Stimulated activated CD4-positive, alpha-beta T cell treated with anti-CD3 and anti-CD28 coated beads, Interleukin-15, amount 100 ng/mL, for 1 hour (primary cell): ENCODE results near the gene ADGRA1.

Source experiments
- DNase-seq, 2 donors: peaks; one replicate each; pipeline ENCODE4 v3.0.0-alpha.2; 2020; ENCODE audit warnings: low read depth in 1 of 2, low spot score in 1 of 2

Gene ADGRA1

DNA sequence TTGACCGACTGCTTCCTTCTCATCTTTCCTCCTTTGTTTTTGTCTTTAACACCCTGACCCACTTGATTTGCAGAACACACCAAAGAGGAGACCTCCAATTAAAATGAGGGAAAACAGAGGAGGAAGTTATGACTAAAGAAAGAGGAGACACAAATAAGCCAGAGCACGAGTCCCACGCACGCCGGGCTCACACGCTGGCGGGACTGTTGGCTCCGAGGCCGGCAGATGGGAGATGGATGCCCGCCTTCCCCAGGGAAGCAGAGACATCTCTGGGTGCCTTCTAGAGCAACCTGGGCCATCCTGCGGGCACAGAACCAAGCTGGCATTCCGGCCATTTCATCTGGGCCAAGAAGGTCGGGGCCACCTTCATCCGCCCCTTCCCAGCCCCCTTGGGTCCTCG lies 5.6 kb downstream of the ADGRA1 start:
- no peak for DNase-seq

DNA sequence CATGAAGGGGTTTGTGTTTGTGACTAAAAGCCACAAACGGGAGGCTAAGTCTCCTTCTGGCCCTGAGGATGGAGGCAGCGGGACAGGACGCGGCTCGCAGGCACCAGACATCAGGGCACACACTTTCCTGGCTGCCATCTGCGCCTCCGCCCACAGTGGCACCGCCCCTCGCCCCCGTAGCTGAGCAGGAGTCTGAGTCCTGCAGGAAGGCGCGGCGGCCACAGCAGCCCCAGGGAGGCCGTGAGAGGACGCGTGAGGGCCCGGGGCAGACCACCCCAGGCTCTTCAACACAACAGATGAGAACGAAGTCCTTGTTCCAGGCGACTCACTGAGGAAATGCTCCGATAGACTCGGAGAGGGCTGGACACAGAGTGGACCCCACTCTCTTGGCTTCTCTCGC lies 6.6 kb downstream of the ADGRA1 start:
- DNase-seq: no peak

DNA sequence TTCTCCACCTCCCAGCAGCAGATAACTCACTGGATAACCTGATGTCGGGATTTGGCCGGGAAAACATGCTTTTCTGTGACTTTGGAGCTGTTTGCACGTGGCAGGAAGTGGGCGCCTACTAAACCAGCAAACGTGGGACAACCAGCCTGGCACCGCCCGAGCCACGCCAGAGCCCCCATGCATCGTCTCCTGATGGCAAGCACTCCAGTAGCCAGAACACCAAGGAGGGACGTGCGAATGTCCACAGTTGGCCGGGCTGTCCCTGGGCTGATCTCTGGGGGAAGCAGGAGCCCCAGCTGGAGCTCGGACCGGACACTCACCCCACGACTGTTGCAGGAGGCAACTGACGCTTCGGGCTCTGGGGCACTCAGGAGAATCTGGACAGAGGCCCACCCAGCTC lies 7.1 kb downstream of the ADGRA1 start:
- DNase-seq: no peak

DNA sequence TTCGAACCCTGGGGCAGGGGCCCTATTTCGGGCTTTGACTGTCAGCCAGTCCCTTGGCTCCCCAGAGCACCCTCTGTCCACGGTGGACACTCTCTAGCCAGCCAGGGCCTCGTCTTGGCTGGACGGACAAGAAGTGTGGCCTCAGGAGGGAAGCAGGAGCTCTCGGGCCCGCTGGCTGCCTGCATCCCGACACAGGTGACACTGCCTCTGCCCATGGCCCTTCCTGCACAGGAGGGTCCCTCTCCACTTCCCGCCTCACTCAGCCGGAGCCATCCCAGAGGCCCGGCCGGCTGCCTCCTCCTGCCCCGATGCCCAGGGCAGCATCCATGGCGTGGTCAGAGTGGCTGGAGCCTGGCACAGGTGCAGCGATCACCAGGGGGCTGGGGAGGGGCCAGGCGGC lies 7.9 kb downstream of the ADGRA1 start:
- no peak for DNase-seq

DNA sequence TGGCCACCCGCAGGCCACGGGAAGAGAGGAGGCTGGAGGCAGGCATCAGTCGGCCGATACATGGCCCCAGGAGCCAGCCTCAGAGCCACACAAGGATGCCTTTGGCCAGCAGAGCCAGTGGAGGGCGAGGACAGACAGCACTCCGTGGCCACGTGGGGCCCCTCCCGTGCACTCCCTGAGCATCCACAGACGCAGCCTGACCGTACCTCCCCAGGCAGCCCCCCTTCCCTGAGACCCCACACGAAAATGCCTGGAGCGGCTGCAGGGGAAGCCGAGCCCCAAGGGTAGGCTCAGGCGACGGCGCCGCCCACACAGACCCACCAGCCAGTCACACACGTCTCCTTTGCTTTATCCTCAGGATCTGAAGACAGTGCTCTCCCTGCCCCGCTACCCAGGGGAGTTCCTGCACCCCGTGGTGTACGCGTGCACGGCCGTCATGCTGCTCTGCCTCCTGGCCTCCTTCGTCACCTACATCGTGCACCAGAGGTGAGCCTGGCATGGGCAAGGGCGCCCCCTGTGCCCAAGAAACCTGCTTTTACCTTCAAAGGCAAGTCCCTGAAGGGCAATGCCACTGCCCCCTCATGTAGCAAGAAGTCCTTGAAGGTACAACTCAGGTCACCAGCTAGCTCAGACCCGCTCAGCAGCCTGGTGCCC lies 9.0 kb downstream of the ADGRA1 start:
- no peak for DNase-seq

DNA sequence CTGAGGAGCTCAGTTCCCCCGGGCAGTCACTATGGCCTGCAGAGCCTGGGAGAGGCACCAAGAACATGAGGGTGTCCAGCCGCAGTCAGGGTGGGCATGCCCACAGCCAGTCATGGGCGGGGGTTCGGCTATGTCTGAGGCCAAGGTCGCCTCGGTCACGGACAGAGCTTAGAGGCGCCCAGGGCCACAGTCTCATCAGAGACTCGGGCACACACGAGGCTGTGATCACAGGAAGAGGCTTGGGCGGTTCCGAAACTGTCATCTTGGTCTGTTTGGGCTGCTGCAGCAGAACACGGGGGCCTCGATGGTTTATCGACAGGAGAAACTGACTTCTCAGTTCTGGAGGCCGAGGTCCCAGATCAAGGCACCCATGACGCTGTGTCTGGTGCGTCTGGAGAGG lies 9.7 kb downstream of the ADGRA1 start:
- DNase-seq: no peak

DNA sequence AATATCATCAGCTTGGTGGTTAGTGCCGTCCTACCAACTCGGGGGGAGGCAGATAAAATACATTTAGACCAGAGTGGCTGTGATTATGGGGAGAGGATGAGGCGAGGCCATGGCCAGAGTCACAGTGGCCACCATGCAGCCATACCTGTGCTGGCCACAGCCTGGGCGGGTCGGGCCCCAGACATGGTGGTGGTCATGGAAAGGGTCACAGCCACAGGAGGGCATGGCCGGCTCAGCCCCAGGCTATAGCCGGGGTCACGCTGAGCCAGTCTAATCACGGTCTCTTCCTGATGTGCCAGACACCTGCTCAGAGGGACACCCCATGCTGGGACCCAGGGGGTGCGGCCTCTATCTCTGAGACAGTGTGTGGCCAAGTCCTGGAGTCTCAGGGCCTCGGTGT lies 10.2 kb downstream of the ADGRA1 start:
- no peak for DNase-seq

DNA sequence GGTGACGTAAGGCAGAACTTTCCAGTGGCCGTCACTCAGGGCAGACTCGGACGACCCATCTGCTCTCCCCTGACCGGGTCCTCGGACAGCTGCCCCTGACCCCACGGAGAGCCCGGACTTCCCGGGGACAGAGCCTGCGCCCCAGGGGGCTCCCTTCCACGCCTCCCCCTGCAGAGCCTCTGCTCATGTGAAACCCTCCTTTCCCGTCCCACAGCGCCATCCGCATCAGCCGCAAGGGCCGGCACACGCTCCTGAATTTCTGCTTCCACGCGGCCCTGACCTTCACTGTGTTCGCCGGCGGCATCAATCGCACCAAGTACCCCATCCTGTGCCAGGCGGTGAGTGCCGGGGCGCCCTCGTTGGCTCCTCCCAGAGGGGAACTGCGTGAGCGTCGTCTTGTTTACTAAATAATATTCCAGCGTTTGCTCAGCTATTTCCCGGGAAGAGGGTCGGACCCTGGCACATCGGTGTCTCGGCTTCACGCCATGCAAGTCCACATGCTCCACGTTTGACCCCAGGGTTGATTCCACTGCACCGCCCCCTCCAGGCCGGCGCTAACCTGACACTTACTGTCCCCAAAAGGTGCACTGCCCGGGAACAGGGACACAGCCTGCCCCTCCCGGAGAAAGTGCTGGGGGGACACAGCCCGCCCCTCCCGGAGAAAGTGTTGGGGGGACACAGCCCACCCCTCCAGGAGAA lies 10.9 kb downstream of the ADGRA1 start:
- DNase-seq: no peak

DNA sequence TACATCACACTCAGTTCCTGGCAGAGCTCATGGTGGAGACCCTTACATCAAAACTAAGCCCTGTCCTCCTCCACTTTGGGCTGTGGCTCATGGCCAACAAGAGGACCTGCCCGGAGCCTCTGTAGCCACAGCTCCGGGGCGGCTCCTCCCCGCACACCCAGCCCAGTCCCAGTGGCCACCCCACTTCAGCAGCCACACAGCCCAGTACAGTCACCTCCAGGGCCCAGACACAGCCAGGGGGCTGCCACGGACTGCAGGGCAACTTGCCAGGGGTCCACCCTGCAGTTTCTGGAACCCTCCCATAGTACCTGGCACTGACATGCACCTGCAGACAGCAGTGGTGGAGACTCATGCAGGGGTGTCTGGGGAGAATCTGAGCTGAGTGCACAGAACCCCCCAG lies 11.8 kb downstream of the ADGRA1 start:
- no peak for DNase-seq

DNA sequence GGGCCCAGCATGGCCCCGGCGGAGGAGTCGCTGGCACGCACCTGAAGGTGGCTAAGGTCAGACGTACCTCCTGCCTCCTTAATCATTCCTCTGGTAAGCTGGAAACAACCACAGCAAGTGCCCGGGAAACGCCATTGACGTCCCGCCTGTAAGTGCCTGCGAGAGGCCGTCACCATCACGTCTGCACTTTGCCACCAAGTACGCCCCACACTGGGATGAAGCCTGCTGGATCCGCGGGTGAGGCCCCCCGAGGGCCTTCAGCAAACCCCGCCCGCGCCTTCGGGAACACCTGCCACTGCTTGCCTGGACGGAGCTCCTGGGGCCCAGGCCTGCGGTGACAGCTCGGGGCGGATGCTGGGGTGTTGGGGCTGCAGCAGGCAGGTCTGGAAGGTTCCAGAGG lies 12.5 kb downstream of the ADGRA1 start:
- no peak for DNase-seq

DNA sequence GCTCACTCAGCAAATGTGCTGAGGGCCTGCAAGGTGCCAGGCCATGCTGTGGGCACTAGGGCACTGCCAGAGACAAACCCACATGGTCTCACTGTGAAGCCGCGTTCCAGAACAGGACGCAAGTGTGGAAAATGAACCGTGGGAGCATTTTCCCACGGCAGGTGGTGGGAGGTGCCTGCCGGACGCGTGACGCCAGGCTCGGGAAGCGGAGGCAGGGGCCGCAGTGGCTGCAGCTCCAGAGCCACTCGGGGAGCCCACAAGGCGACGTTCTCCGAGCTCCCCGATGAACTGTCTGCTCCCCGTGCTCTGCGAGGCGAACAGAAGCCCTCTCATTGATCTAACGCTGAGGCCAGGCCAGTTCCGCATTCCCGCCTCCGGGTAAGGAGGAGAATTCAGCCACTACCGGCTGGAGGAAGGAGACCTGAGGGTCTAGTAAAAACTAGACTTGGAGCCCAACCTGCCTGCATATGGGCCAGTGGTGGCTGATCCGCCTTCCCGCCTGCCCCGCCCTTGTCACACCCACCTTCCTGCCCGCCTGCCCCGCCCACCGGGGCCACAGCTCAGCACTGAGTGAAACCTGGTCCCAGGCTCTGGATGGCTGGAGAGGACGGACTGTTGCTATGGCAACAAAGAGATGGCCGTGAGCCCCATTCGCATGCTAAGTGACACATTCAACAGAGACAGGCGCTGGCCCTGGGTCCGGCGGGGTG lies 13.1 kb downstream of the ADGRA1 start:
- DNase-seq: no peak

DNA sequence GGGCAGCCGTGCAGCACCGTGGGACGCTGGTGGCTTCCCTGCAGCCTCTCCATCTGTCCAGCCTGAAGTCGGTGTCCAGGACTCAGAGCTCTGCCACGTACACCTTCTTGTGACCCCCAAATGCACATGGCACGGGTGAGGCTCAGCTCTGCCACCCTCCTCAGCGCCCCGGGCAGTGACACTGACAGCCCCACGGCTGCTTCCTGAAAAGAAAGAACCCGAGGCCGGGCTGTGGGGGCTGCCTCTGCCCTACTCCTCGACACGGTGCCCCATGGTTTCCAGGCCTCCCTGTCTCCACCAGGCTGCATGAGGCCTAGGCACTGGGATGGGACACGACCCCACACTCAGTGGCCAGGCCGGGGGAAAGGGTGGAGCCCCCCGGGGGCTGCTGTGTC lies 13.7 kb downstream of the ADGRA1 start:
- DNase-seq: no peak

DNA sequence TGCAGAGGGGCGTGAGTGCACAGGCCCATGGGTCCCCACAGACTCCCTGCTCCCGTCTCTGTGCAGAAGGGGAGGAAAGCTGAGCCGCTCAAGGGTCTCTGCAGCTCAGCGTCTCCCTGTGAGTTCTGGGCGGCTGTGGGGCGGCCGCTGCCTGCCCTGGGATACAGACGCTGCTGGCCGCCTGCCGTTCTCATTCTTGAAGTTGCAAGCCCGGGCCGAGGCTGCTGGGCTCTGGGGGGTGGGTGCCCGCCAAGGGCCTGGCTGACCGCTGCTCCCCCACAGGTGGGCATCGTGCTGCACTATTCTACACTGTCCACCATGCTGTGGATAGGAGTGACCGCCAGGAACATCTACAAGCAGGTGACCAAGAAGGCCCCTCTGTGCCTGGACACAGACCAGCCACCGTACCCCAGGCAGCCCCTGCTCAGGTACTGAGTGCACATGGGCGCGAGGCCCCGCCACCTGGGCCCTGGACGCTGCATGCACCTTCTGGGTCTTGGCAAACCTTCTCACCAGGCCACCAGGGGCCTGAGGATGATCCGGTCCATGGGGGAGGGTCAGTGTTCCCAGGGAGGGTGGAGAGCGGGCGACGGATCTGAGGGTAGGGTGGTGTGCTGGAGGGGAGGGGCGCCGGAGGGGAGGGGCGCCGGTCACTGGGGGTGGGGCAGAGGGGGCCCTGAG lies 14.8 kb downstream of the ADGRA1 start:
- no peak for DNase-seq

DNA sequence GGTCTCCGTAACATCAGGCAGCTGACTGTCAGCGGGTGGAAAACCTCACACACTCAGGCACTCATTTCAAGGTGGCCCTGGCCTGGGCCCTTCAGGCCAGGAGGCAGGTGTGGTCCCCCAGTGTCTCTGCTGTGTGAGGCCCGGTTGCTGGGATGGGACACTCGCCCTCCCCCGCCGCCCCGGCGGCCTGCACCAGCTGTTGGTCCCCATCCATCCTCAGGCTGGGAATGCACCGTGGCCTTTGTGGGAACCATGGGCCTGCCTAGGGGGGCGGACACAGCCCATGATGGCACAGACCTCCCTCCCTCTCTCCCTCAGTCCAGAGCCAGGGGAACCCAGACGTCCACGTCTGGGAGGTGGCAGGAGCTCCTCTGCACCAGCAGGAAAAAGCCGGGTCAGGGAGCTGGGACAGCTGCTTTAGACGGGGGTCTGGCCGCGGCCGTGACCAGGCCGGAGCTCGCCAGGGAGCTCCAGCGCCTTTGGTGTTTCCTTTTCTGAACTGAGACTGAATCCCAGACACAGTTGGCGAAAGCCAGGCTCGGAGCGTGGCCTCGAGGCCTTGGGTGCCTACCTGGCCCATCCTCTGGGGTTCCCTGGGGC lies 15.7 kb downstream of the ADGRA1 start:
- DNase-seq: no peak

DNA sequence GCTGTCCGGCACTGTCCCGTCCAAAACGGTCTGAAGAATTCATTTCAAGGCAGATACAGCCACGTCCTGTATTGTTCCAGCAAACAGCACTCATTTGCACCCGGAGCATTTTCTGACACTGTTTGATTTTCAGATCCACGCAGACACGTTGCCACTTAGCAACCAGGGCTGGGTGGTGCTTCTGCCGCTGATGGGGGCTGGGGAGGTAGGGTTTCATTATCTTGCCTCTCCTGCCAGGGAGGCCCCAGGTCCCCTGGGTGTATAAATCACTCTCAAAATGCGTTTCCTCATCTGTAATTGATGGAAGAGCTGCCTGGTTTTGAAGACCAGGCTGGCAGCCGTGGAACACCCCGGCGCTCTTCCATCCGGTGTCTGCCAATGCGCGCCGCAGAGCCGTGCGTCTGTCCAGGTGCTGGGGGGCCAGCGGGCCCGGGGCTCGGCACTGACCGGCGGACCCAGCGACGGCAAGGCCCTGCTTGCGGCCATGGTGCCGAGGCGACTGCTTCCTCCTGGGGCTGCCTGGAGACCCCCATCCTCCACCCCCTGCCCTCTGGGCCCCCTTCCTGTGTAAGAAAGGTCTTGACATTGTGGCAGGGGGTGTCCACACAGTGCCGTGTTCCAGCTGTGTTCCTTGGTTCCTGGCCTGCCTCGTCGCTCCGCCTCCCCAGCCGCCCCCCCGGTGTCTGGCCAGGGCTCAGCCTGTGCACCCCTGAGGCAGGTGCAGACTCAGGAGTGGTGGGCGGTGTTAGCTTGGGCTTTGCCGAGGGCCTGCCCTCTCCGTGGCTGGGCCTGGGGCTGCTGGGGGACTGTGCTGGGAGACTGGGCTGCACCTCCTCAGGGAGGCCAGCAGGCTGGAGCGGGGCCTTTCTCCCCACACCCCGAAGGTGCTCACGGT lies 16.6 kb downstream of the ADGRA1 start:
- DNase-seq: no peak

DNA sequence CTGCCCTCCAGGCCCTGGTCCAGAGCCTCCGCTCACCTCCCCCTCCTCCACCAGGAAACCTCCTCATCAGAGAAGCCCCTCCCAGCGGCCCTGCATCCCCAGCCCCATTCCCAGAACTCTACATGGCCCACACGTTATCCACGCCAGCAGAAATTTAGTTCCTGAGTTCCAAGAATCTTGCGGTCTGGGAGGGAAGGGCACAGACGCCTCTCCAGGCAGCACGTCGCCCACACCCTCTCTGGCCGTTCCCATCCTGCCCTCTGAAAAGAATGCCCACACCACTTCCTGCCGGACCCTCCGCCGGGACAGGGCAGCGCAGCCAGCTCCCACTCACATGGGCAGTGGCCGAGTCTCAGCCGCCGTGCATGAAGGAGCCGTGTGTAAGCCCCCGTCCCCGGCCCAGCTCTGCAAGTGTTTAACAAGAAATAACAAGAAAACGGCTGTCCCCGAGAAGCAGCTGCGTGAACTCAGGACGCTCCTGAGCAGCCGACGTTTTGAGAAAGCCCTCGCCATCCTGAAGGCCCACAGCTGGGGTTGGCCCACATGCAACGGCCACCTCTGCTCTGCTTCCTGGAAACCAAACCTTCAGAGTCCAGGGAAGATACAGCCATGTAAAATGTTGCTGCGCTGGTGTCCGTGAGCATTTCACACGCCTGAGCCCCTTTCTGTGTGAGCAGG lies 17.4 kb downstream of the ADGRA1 start:
- DNase-seq: no peak

DNA sequence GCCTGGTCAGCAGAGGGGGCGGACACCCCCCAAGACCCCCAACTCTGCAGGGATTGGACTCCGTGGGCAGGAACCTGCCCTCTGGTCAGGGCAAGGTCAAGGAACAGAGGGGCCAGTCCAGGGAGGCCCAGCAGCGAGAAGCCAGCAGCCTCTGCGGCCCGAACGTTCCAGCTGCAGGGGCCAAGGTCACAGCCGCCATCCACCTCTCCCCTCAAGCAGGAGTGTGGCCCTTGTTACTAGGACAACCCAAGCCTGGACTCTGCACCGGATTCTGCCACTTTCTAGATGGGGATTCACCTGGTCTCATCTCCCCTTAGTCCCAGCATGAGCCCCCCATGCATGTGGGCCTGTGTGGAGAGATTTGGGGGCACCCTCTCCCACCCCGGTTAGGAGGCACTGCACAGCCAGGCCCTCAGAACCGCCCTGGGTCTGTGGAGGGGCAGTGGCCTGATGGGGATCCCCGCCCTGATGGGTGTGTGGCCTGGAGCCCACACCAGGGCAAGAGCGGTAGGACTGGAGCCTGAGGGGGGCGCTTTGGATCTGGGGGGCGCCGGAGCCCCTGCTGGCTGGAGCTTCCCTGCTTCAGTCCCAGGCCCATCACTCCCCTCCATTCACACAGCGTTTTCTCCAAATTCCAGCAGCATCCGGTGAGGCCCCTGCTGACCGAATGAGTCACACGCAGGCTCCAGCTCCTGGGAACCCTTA lies 18.1 kb downstream of the ADGRA1 start:
- DNase-seq: no peak

DNA sequence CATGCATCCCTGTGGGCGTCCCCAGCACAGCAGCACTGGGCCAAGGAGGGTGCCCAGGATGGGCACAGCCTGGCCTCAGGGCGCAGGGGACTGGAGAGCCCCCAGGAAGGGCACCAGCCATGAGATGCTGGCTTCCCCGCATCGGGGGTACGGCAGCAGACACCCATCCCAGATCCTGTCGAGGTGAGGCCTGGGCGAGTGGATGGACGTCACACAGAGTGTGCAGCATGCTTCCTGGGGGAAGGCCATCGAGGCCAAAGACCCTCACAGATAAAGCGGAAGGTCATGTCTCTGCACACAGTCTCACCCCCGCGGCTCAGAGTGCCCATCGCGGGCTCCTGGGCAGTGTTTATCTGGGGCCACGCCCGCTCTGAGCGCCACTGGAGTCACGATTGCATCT lies 18.8 kb downstream of the ADGRA1 start:
- DNase-seq: no peak

DNA sequence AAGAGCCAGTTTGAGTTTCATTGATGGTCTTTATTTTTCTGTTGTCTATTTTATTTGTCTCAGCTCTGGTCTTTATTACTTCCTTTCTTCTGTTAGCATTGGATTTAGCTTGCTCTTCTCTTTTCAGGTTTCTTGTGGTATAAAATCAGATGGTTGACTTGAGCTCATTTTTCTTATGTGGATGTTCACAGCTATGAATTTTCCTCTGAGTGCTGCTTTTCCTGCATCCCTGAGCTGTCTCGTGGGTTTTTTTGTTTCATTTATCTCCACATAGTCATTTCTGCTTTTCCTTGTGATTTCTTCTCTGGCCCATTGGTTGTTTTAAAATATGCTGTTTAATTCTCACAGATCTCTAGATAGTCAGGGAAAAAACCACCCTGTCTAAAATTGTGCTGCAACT lies 19.7 kb downstream of the ADGRA1 start:
- no peak for DNase-seq
